ENCODE measurements around the gene OPA3.

OPA3 gene

GRCh38 chr19:45560038-45560437 lies 24.6 kb downstream of the OPA3 start:
- no peak for DNase-seq

- DNase-seq = peak; percentile 41
Observed at GRCh38 chr19:45558399-45558878, 26.2 kb downstream of the OPA3 start.

GRCh38 chr19:45556835-45557234 lies 27.8 kb downstream of the OPA3 start:
- no peak for DNase-seq

- no peak for DNase-seq
Observed at GRCh38 chr19:45554481-45554880, 30.1 kb downstream of the OPA3 start.

GRCh38 chr19:45553464-45553863 lies 31.1 kb downstream of the OPA3 start:
- no peak for DNase-seq

- no peak for DNase-seq
Observed at GRCh38 chr19:45547965-45548609, 36.5 kb downstream of the OPA3 start.

GRCh38 chr19:45547211-45547770 lies 37.3 kb downstream of the OPA3 start:
- no peak for DNase-seq

- DNase-seq = no peak
Observed at GRCh38 chr19:45542234-45542668, 42.4 kb downstream of the OPA3 start.

GRCh38 chr19:45539459-45539858 lies 45.1 kb downstream of the OPA3 start:
- DNase-seq = no peak

- DNase-seq = no peak
Observed at GRCh38 chr19:45531349-45531748, 53.3 kb downstream of the OPA3 start.

- no peak for DNase-seq
Observed at GRCh38 chr19:45529420-45529785, 55.2 kb downstream of the OPA3 start.

GRCh38 chr19:45528744-45529419 lies 55.7 kb downstream of the OPA3 start:
- DNase-seq = no peak

- DNase-seq = no peak
Observed at GRCh38 chr19:45528149-45528743, 56.4 kb downstream of the OPA3 start.

GRCh38 chr19:45527731-45528130 lies 56.9 kb downstream of the OPA3 start:
- DNase-seq = no peak

GRCh38 chr19:45526971-45527370 lies 57.6 kb downstream of the OPA3 start:
- no peak for DNase-seq

- peak; percentile 51 for DNase-seq
Observed at GRCh38 chr19:45526143-45526542, 58.5 kb downstream of the OPA3 start.

- DNase-seq = no peak
Observed at GRCh38 chr19:45524575-45525129, 60.0 kb downstream of the OPA3 start.

- peak; percentile 90 for DNase-seq
Observed at GRCh38 chr19:45523642-45524256, 60.9 kb downstream of the OPA3 start.

GRCh38 chr19:45522010-45522941 lies 62.3 kb downstream of the OPA3 start:
- DNase-seq = no peak

- no peak for DNase-seq
Observed at GRCh38 chr19:45518469-45518826, 66.2 kb downstream of the OPA3 start.

- DNase-seq = no peak
Observed at GRCh38 chr19:45517641-45518468, 66.7 kb downstream of the OPA3 start.
